DOHH2 (cell line): Measurements from ENCODE around the gene STIP1.

Experiments
- CTCF ChIP-seq: fragments of 200-600 bp; sonication (generic); IDR thresholded peaks from one replicate; pipeline ENCODE4 v1.5.1; 2014; ENCODE audit warnings: antibody characterized with exemption, mild to moderate bottlenecking, low read depth, low read length; ENCODE audit not compliant: poor library complexity, severe bottlenecking
- EZH2phosphoT487 ChIP-seq: fragments of 200-600 bp; sonication (generic); IDR thresholded peaks from 2 replicates; pipeline ENCODE4 v1.6.1; 2017; ENCODE audit warnings: borderline replicate concordance, mild to moderate bottlenecking, antibody characterized with exemption, low read length, moderate library complexity, mixed read lengths

- TF ChIP-seq CTCF (no peak), EZH2phosphoT487 (no peak)
Measured at GRCh38 chr11:64198511-64198910, 12.5 kb downstream of the STIP1 start.
